A673 (cell line): ENCODE data around the gene ZNG1A.
"Not testable (repeated sequence)": the region's sequence is repeated elsewhere in the genome, so short reads cannot be mapped to it uniquely, and the experiment has no call there.

Experiments
- CTCF ChIP-seq: fragments of 300-800, 200-600 bp; sonication (generic); conservative IDR thresholded peaks from 2 replicates; pipeline ENCODE4 v1.5.1; 2017; ENCODE audit warnings: low read depth, mild to moderate bottlenecking, antibody characterized with exemption, low read length, moderate library complexity, mixed read lengths
- EZH2 ChIP-seq: fragments of 200-600 bp; sonication (generic); IDR thresholded peaks from 2 replicates; pipeline ENCODE4 v1.6.1; 2017; ENCODE audit warnings: borderline replicate concordance, low read depth, mild to moderate bottlenecking, mixed read lengths, antibody characterized with exemption, low read length; ENCODE audit not compliant: poor library complexity, severe bottlenecking

GRCh38 chr9:73076-73899 lies 105.6 kb downstream of the ZNG1A start:
- TF ChIP-seq CTCF, EZH2: not testable (repeated sequence)
